Measurements from ENCODE around the gene S100A6.
"Not testable (repeated sequence)": the region's sequence is repeated elsewhere in the genome, so short reads cannot be mapped to it uniquely, and the experiment has no call there.

Gene S100A6

DNA sequence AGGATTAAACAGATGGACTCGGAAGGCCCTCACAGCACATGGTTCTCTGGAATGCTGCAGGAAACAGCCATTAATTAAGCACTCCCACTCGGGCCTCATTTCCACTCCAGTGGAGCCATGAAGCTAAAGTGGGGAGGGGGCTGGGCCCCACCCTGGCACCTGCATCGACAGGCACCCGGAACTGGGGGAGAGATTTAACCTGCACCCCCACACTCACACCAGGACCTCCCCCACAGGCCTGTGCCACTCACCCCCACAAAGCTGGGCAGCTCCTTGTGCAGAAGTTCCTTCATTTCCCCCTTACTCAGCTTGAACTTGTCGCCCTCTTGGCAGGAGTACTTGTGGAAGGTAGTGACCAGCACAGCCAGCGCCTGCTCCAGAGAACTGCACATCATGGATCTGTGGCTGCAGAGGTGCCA, 27.7 kb upstream of the S100A6 start:
- peak in 1 of 2 experiments; percentile 42 for DNase-seq

DNA sequence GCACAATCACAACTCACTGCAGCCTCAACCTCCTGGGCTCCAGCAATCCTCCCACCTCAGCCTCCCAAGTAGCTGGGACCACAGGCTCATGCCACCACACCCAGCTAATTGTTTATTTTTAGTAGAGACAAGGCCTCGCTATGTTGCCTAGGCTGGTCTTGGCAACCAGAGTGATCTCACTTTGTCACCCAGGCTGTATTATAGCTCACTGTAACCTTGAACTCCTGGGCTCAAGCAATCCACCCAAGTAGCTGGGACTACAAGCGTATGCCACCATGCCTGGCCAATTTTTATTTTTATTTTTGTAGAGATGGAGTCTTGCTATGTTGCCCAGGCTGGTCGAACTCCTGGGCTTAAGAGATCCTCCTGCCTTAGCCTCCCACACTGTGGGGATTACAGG, 26.2 kb upstream of the S100A6 start:
- not testable (repeated sequence) for DNase-seq

DNA sequence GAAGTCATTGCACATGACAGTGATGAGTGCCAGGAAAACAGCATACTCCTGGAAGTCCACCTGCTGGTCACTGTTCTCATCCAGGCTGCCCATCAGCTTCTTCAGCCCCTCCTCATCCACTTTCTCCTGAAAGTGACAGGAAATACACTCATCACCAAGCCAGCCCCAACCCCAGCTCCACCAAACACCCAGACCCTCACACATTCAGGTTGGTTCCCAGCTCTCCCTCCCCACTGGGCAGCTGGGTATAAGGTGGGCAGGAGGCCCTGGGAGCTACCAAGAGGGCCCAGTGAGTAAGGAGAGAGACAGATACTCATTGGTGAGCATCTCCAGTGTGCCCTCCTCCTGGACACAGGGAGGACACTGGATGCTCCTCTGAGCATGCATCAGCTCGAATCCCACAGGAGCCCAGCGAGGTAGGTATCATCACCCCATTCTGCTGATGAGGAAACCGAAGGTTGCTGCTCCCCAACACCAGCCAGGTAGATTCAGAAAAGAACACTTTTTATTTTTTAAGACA, 25.7 kb upstream of the S100A6 start:
- DNase-seq: no peak

DNA sequence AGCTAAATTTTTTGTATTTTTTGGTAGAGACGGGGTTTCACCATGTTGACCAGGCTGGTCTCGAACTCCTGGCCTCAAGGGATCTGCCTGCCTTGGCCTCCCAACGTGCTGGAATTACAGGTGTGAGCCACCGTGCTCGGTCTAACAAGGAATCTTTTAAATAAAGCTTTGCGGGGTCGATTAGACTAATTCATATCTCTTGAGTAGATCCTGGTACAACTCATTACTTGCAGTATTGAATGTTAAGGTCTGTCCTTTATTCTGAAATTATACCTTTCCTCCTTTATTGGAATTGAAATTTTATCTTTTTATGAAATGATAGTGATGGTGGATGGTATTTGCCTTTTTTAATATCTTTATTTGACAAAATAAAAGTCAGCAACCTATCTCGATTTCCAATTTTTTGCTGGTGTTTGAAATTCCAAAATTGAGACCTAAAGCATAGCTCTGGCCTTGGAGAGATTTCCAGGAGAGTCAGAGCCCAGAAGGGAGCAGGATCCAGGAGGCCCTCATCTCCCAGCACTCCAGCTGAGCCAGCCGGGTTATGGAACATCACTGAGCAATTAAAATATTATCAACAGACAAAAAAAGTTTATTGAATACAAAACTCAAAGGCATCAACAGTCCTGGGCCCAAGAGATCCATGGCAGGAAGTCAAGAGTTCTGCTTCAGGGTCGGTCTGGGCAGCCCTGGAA, 25.1 kb upstream of the S100A6 start:
- DNase-seq: no peak

DNA sequence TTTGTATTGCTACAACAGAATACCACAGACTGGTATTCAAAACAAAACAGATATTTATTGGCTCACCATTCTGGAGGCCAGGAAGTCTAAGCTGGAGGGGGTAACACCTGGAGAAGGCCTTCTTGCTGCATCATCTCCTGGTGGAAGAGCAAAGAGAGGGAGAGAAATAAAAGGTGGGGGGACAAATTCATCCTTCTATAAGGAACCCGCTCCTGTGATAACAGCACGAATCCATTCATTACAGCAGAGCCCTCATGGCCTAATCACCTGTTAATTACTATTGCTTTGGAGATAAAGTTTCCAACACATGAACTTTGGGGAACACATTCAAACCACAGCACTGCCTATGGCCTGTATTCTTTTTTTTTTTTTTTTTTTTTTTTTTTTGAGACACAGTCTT, 24.4 kb upstream of the S100A6 start:
- DNase-seq: no peak

DNA sequence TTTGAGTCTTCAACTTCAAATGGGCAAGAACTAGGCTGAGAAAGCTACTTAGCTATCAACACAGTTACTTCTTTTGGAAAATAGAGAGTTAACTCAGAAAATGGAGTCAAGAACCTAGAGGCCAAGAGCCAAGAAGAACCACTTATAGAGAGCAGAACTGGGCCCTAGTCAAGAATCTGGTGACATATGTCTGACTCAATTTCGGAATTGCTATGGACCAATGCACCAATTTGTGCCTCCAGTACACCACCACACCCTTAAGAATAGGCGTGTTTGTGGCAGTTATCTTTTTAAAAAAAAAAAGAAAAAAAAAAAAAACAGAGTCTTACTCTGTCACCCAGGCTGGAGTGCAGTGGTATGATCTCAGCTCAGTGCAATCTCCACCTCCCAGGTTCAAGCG, 22.1 kb upstream of the S100A6 start:
- no peak for DNase-seq

DNA sequence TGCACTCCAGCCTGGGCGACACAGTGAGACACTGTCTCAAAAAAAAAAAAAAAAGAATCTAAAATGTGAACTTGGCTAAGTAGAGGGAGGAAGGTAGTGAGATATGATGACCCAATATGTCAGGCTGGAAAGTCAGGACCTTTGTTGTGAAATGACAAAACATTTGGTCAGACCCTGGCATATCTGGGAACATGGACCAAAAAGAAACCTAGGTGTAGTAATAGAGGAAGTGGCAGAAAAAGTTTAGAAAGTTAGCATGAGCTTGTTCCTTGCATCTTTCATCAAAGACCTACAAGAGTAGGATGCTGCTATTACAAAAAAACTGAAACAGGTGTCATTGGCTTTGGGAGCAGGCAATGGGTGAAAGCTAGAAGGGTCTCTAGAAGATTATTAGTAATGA, 20.6 kb upstream of the S100A6 start:
- DNase-seq: no peak

DNA sequence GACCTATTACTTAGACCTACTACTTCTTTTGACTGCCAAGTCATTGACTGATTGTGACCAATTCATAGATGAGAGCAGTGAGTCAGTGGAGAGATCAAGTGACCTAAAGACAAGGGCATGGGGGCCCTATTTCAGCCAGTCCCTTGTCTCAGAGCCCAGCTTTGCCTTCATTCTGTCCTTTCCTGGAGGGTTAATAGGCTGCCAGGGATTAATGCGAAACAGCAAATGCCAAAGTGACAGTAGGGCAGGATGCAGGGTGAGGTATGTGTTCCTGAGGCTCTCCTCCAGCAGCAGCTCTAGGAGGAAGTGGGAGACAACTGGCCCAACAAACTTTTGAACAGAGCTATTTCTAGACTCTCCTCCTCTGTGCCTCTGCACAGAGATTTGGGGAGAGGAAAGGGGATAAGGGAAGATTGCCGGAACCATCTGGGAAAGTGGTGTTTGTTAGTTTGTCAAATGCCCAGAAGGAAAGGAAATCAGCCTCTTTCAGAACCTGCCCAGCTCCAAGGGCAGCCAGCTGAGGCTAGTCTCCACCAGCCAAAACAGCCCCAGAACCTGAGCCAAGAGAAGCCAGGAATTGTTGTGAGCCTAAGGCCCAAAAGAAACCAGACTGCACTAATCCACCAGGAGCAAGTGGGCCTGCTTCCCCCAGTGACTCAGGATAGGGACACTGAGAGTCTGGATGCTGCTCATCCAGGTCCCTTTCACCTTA, 18.2 kb upstream of the S100A6 start:
- DNase-seq: no peak

DNA sequence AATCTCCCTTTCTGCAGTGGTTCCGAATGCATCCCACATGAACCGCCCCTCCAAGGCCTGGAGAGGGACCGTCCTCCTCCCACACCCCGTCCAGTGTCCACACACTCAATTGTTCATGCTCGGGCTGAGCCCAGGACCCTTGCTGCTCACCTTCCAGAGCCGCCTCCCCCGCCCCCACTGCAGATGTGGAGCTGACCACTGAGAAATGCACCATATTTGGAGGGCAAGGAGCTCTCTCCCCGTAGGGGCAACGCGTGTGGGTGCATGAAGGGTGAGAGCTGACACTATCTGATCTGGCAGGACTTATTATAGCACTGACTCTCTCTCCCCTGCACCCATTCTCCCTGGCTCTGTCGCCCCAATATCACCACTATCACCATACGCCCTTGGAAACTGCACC, 17.3 kb upstream of the S100A6 start:
- no peak for DNase-seq

DNA sequence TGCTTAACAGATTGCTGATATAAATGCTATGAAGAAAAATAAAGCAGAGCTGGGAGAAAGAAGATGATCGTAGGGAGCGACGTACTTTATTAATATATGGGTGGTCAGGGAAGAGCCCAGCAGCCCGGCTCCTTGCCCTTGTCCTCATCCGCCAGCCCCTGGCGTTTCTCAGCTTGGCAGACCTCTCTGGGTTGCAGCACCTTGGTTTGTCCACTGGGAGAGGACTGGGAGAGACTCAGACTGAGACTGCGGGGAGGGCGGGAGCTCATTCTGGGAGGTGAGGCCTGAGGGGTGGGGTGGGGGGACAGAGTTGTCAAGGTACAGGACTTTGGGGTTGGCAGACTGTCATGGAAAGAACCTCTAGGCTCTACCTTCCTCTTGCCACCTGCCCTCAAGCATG, 16.5 kb upstream of the S100A6 start:
- DNase-seq: no peak

DNA sequence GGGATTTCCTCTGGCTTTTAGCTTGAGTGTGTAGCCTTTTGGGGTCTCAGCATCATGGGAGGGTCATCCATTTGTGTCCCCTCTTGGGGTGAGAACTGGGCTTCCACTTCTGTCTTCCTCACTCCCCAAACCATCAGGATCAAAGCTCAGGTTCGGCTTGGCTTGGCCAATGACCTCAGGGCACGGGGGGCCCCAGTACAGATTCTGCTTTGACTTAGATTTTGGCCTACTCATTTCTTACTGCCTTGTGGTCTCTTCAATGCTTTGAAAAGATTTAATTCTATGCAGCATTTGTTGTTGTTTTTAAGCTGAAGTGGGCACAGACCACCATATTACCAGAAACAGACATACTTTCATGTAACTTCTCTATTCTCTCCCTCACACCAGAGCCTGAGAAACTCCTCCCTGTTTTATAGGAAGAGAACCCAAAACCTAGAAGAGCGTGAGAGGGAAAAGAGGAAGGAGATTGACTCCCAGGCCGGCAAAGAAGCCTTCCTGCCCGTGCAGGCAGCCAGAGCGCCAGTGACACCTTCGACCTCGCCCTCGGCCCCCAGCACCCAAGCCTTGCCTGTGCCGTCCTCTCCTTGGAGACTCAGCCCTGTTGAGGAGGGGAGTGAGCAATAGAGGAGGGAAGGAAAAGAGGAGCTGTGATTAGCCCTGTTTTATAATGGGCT, 15.2 kb upstream of the S100A6 start:
- no peak for DNase-seq

DNA sequence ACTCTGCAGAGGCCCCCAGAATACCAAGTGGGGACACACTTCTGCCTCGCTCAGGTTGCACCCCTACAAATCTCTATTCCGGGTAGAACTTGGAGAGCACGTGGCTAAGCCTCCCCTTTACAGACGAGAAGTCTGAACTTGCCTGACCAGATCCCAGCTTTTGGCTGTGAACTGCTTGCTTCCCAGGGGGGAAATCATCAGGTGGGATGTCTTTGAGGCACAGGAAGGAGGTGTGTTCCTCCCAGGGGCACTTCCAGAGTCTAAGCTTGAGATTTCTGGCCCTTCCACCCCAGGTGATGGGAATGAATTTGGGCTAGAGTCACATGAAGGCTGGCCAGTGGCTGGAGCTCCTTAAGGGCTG, 14.6 kb upstream of the S100A6 start:
- DNase-seq: no peak

DNA sequence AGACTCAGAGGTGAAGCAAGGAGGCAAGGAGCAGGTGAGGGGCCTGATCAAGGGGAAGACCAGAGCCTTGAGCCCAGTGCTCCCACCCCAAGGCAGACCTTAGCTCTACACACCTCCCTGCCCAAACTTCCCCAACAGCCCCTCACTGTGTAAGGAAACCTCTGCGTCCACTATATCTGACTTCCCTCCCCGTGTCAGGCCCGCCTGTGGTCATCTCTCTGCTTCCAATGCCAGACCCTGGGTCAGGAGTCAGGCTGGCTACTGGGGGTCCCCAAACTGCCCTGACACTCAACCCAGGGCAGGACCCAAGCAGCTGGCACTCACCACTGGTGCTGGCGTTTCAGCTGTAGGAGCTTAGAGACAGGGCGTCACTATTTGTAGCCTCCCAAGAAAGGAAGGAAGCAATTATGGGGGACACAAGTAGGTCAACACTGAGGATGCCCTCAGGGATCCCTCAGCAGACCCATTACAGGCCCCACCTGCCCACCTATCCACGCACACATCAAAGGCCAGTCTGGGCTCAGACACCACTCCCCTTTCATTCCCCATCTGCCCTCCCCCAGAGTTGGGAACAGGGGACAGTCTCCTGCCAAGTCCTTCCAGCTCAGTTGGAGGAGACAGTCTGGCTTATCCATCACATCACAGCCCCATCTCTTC, 14.1 kb upstream of the S100A6 start:
- DNase-seq: no peak

DNA sequence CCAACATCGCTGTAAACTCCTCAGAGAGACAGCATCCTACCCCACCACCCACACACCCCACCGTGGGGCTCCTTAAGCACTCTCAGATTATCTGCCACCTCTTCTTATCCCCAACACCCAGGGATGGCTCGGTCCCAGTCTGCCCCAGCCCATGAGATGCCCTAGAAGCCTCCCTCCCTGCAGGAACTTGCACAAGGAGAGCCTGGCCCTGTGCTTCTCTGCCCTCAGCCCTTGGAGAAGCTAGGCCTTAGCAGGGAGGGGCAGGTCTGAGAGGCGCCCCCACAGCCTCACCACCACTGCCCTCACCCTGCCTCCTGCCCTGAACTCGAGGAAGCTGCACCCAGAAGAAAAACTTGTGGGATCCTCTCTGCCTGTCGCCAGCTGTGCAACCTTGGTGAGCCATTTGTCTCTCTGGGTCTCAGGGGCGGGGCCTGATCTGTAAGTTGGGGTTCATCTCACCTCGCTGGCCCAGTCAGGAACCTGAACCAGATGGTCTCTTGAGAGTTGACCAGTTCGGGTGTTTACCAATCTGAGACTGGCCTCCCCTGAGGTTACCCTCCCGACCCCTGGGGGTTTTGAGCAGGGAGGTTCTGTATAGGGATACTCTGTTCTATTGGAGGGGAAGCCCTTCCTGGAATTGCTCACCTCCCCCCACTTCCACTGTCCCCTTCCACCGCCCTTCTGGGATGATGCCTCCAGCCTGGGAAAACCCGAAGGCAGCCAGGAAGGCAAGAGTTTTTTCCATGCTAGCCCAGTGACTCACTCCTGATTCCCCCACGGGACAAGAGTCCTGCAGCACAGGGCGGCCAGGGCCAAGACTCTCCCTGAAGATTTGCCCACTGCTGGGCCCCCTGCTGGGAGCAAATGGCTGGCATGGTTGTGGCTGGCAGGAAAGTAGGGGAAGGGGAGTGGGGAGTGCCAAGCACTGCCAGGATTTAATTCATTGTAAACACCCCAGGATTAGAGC, 13.2 kb upstream of the S100A6 start, which contains the start of gene S100A3:
S100A3 (minus strand) TSS at position 537 of the 967 bp plus-strand sequence. CDS start 773 bp downstream, outside the sequence.
- DNase-seq: no peak

DNA sequence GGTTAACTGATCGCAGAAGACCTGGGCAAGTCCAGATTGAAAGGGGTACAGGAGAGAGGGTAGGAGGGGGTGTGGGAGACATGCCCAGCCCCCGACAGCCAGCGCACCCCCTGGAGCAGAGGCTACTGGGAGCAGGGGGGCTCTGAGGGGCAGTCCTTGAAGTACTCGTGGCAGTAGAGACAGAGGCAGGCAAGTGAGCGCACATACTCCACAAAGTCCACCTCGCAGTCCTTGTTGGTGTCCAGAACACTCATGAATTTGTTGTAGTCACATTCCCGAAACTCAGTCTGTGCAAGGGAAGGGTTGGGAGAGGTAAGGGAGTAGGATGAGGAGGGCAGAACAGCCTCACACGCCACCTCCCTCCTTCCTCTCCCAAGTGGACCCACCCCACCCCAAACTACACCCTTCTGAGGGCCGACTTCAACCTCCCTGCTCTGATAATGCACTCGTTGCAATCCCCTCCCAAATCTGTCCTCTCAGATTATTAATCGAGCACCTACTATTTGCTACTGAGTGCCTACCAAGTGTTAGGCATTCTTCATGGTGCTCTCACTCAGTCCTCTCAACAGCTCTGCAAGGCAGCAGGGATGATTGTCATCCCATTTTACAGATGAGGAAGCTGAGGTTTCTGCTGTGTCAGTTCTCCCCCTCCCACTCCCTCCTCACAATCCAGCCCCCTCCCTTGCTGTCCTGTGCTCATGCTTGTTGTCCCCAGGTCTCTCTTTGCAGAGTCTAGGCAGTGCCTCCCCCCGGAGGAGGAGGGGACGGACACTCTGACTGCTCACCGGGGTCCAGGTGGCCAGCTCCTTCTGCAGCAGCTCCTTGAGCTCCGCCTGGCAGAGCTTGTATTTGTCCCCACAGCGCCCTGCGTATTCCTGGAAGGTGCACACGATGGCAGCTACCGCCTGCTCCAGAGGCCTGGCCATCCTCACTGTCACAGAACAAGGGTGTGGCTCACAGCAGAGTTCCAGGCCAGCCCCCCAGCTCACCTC, 12.1 kb upstream of the S100A6 start:
- peak in 1 of 2 experiments; percentile 11 for DNase-seq

DNA sequence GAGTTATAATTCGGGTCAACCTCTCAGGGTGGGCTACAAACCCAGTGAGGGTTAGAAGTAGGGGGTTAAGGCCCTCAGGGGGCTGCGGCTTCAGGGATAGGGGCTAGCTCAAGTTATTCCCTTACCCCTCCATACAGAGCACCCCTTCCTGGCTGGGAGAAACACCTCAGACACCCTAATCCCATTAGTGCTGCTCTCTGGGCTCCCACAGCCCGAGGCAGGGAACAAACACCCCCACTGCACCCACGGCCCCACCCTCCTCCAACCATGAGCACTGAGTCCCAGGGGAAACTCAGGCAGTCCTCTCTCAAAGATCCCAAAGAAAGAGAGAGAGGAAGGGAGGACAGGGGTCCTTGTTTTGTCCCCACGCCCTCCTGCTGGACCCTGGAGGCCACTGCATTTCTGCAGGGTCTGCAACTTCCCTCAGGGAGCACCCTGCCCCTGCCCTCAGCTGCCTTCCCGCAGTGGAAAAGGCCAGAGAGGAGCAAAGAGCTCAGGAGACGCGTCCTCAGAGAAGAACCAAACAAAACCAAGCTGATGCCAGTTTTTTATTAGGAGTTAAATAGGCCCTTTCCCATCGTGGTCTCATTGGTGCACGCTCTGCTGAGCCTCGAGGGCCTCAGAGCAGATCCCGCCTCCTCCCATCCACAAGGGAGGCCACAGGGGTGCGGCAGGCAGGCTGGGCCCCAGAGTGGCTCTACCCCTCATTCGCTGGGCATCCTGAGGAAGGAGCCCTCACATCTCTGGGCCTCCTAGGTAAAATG, 11.2 kb upstream of the S100A6 start:
- no peak for DNase-seq

DNA sequence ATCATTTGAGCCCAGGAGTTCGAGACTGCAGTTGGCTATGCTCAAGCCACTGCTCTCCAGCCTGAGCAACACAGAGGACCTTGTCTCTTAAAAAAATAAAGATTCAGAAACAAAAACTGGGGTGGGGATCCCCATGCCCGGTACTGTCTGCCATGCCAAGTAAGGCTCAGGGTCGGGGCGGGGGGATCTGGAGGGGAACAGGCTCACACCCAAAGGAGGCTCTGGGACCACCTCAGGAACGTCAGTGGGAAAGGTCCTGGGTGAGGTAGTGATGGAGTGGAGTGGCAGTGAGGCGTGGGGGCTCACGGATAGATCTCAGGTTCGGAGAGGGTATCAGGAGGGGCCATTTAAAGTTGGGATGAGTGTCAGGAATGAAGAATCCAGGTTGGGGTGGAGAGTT, 10.6 kb upstream of the S100A6 start:
- DNase-seq: no peak

DNA sequence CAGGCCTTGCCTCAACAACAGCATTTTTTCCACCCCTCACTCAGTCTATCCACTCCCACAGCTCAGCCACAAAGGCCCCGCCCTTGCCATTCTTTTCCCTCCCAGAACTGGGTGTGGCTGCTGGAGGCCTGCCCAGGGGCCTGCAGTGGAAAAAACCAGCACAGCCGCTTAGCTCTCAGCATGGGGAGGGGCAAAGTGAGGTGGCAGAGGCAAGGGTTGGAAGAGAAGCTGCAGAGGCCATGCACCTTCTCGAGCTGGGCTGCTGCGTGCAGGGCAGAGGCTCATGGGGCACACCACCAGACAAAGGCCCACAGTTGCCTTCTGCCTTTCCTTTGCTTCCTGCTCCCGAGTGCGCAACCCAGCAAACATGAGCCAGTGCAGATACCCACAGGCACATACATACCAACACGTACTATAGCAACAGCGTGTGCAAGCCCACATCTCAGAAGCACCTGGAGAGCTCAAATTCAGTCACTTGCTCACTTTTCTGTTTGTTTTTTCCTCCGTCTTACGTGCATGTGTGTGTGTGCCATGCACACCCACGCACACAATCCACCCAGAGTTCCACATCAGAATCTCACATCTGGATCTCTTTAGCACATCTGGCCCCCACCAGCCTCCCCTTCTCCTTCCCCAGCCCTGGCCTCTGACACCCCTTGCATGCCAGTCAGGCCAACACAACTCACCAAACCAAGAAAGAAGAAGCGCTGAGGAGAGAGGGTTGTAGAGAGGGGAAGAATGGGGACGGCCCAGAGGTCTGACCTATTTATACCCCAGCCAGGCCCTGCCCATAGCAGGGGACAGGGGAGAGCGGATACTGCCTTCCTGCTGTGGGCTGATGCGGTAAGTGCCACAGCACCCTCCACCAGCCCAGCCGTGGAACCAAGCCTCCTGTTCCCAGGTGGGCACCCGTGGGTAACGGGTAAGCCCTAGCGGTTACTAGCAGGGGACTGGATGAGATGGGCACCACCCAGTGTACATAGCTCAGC, 9.6 kb upstream of the S100A6 start, which contains the start of gene S100A4:
S100A4 (minus strand) TSS at position 740 of the 989 bp plus-strand sequence. CDS start 1,012 bp downstream, outside the sequence.
- peak; percentile 64 to 87 for DNase-seq

Data from NCI-H524 (cell line).